Rectal smooth muscle tissue (tissue), 1 donor: ENCODE measurements around the gene ENDOG.
"Not testable (repeated sequence)": the region's sequence is repeated elsewhere in the genome, so short reads cannot be mapped to it uniquely, and the experiment has no call there.

ENCODE experiments used
- H3K27ac ChIP-seq: one replicate; pipeline ENCODE4 v1.7.0; 2013; ENCODE audit warnings: low read depth, low read length, inconsistent platforms
- H3K27me3 ChIP-seq: one replicate; pipeline ENCODE4 v1.7.0; 2013; ENCODE audit warnings: low read length; ENCODE audit not compliant: control insufficient read depth, insufficient read depth
- H3K36me3 ChIP-seq: one replicate; pipeline ENCODE4 v1.7.0; 2013; ENCODE audit warnings: low read length; ENCODE audit not compliant: control insufficient read depth, insufficient read depth
- H3K4me1 ChIP-seq: one replicate; pipeline ENCODE4 v1.7.0; 2013; ENCODE audit warnings: low read length; ENCODE audit not compliant: control insufficient read depth, insufficient read depth
- H3K4me3 ChIP-seq: one replicate; pipeline ENCODE4 v1.7.0; 2013; ENCODE audit warnings: low read length
- H3K9ac ChIP-seq: one replicate; pipeline ENCODE4 v1.7.0; 2013; ENCODE audit warnings: low read length

Gene ENDOG

GRCh38 chr9:128841694-128842492 lies 23.6 kb downstream of the ENDOG start:
- Histone ChIP-seq H3K27ac (no peak overlapping the region), H3K9ac (no peak overlapping the region), H3K4me3 (no peak overlapping the region), H3K4me1 (no peaks in the 10 kb centered on the region), H3K36me3 (peaks cover 6% of the 10 kb centered on the region), H3K27me3 (no peaks in the 10 kb centered on the region)

GRCh38 chr9:128843171-128843570 lies 24.9 kb downstream of the ENDOG start:
- not testable (repeated sequence) for H3K27ac ChIP-seq, H3K4me1 ChIP-seq, H3K9ac ChIP-seq, H3K36me3 ChIP-seq, H3K27me3 ChIP-seq, H3K4me3 ChIP-seq

GRCh38 chr9:128845186-128845931 lies 27.1 kb downstream of the ENDOG start:
- H3K4me1 ChIP-seq = no peaks in the 10 kb centered on the region
- H3K27ac ChIP-seq = no peak overlapping the region
- no peaks in the 10 kb centered on the region for H3K36me3 ChIP-seq
- H3K27me3 ChIP-seq = no peaks in the 10 kb centered on the region
- H3K4me3 ChIP-seq = no peak overlapping the region
- no peak overlapping the region for H3K9ac ChIP-seq

DNA sequence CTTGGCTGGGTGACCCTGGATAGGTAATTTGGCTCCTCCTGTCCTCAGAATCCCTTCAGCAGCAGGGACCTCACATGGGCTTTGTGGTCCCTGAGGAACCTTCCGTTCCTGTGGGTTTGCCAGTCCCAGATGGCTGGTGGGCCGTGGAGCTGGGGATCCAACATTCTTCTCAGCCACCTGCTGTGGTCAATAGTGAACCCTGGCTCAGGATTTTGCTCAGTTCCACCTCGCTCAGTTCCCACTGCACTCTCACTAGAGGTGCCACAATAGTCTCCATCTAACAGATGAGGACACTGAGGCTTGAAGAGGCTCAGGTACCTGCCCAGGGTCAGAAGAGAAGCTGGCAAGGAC lies 28.4 kb downstream of the ENDOG start:
- Histone ChIP-seq H3K9ac (no peak overlapping the region), H3K27ac (no peak overlapping the region), H3K4me1 (no peaks in the 10 kb centered on the region), H3K4me3 (no peak overlapping the region), H3K36me3 (no peaks in the 10 kb centered on the region), H3K27me3 (no peaks in the 10 kb centered on the region)

DNA sequence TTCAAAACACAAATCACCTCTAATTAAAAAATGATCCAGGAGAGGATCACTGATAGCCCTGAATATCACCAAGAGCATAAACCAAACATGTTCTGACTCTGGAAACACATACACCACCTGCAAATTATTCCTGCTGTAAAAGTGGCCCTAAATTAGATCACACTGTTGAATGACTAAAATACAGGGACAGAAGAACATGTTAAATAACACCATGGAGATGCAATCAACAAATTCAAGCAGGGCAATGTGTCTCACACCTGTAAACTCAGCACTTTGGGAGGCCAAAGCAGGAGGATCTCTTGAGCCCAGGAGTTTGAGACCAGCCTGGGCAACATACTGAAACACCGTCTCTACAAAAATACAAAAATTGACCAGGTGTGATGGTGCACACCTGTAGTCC lies 29.5 kb downstream of the ENDOG start:
- Histone ChIP-seq H3K4me1 (no peaks in the 10 kb centered on the region), H3K27me3 (no peaks in the 10 kb centered on the region), H3K4me3 (no peak overlapping the region), H3K36me3 (no peaks in the 10 kb centered on the region), H3K9ac (no peak overlapping the region), H3K27ac (no peak overlapping the region)

DNA sequence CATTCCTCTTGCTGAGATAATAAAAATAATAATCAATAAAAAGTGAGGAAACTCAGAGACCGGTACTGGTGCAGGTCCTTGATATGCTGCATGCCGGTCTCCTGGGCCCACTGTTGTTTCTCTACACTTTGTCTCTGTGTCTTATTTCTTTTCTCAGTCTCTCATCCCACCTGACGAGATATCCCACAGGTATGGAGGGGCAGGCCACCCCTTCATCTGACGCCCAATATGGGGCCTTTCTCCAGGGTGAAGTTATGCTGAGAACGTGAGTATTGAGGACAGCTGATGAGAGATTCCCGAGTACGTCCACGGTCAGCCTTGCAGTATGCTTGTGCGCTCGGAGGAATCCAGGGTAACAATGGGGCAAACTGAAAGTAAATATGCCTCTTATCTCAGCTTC lies 32.7 kb downstream of the ENDOG start:
- not testable (repeated sequence) for H3K27ac ChIP-seq, H3K9ac ChIP-seq, H3K4me3 ChIP-seq, H3K36me3 ChIP-seq, H3K27me3 ChIP-seq, H3K4me1 ChIP-seq

DNA sequence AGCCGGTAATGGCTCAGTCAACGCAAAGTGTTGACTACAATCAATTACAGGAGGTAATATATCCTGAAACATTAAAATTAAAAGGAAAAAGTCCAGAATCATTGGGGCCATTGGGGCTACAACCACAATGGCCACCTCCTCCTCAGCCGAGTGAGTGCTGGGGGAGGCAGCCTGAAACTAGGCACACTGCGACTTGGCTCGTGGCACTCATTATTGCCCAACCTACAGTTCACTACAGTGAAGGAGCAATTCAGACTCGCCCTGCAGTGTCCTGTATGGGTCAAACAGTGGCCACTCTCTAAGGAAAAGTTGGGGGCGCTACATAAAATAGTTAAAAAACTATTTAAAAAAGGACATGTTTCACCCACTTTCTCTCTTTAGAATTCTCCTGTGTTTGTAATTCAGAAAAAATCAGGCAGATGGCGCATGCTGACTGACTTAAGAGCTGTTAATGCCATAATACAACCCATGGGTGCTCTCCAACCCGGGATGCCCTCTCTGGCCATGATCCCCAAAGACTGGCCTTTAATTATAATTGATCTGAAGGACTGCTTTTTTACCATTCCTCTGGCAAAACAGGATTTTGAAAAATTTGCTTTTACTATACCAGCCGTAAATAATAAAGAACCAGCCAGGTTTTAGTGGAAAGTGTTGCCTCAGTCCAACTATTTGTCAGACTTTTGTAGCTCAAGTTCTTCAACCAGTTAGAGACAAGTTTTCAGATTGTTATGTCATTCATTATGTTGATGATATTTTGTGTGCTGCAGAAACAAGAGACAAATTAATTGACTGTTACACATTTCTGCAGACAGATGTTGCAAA lies 33.7 kb downstream of the ENDOG start:
- not testable (repeated sequence) for H3K27me3 ChIP-seq, H3K9ac ChIP-seq, H3K4me3 ChIP-seq, H3K4me1 ChIP-seq, H3K27ac ChIP-seq, H3K36me3 ChIP-seq

DNA sequence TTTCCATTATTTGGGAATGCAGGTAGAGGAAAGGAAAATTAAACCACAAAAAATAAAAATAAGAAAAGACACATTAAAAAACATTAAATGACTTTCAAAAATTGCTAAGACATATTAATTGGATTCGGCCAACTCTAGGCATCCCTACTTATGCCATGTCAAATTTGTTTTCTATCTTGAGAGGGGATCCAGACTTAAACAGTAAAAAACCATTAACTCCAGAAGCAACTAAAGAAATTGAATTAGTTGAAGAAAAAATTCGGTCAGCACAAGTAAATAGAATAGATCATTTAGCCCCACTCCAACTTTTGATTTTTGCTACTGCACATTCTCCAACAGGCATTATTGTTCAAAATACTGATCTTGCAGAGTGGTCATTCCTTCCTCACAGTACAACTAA lies 34.3 kb downstream of the ENDOG start:
- not testable (repeated sequence) for H3K27ac ChIP-seq, H3K27me3 ChIP-seq, H3K9ac ChIP-seq, H3K36me3 ChIP-seq, H3K4me3 ChIP-seq, H3K4me1 ChIP-seq

DNA sequence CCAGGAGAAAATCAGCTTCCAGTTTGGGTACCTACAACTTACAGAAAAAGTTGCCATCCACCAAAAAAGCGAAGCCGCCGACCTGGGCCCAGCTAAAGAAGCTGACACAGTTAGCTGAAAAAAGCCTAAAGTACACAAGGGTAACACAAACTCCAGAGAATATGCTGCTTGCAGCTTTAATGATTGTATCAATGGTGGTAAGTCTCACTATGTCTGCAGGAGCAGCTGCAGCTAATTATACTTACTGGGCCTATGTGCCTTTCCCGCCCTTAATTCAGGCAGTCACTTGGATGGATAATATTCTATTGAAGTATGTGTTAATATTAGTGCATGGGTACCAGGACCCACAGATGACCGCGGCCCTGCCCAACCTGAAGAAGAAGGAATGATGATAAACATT lies 36.2 kb downstream of the ENDOG start:
- H3K9ac ChIP-seq, H3K4me1 ChIP-seq, H3K27ac ChIP-seq, H3K27me3 ChIP-seq, H3K36me3 ChIP-seq, H3K4me3 ChIP-seq: not testable (repeated sequence)

DNA sequence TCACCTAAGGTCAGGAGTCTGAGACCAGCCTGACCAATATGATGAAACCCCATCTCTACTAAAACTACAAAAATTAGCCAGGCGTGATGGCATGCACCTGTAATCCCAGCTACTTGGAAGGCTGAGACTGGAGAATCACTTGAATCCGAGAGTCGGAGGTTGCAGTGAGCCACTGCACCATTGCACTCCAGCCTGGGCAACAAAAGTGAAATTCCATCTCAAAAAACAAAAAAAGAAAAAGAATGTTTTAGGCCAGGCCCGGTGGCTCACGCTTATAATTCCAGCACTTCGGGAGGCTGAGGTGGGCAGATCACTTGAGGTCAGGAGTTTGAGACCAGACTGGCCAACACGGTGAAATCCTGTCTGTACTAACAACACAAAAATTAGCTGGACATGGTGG lies 40.2 kb downstream of the ENDOG start:
- not testable (repeated sequence) for H3K27ac ChIP-seq, H3K36me3 ChIP-seq, H3K9ac ChIP-seq, H3K4me3 ChIP-seq, H3K27me3 ChIP-seq, H3K4me1 ChIP-seq

GRCh38 chr9:128860937-128861336 lies 42.6 kb downstream of the ENDOG start:
- H3K4me1 ChIP-seq = no peaks in the 10 kb centered on the region
- no peaks in the 10 kb centered on the region for H3K27me3 ChIP-seq
- no peaks in the 10 kb centered on the region for H3K36me3 ChIP-seq
- H3K4me3 ChIP-seq = no peak overlapping the region
- no peak overlapping the region for H3K27ac ChIP-seq
- H3K9ac ChIP-seq = no peak overlapping the region

GRCh38 chr9:128861501-128861900 lies 43.2 kb downstream of the ENDOG start:
- Histone ChIP-seq H3K27me3 (no peaks in the 10 kb centered on the region), H3K27ac (no peak overlapping the region), H3K9ac (no peak overlapping the region)

More at GRCh38 chr9:128861501-128861900, 43.2 kb downstream of the ENDOG start:
- H3K4me1 ChIP-seq = no peaks in the 10 kb centered on the region
- H3K4me3 ChIP-seq = no peak overlapping the region
- no peaks in the 10 kb centered on the region for H3K36me3 ChIP-seq
